GM19438 (cell line): ENCODE measurements around the gene MATCAP1.

Experiments
- ATAC-seq: cut with Tn5 transposase; IDR thresholded peaks from one replicate; pipeline ENCODE4 v1.9.1; 2021; ENCODE audit warnings: low read depth; ENCODE audit not compliant: unreplicated experiment

MATCAP1 gene

GRCh38 chr16:67191995-67192681 is 8.4 kb upstream of the MATCAP1 start, which contains the start of gene E2F4:
Gene E2F4 (plus strand): TSS chr16:67192155. CDS start chr16:67192228, 73 bp downstream.
- peak; percentile 84 for ATAC-seq

- ATAC-seq: no peak
Measured at GRCh38 chr16:67191411-67191994, 7.7 kb upstream of the MATCAP1 start.

GRCh38 chr16:67190448-67191399 is 7.0 kb upstream of the MATCAP1 start:
- no peak for ATAC-seq

GRCh38 chr16:67190041-67190440 is 6.3 kb upstream of the MATCAP1 start, which contains the start of gene EXOC3L1:
Gene EXOC3L1 (minus strand): TSS chr16:67190136. CDS start chr16:67189676, 460 bp downstream.
- ATAC-seq: no peak

- ATAC-seq: no peak
Measured at GRCh38 chr16:67188798-67189197, 5.0 kb upstream of the MATCAP1 start.

- ATAC-seq: no peak
Measured at GRCh38 chr16:67188323-67188722, 4.6 kb upstream of the MATCAP1 start.

- ATAC-seq: no peak
Measured at GRCh38 chr16:67187175-67187890, 3.6 kb upstream of the MATCAP1 start.

GRCh38 chr16:67186550-67186950 is 2.8 kb upstream of the MATCAP1 start:
- ATAC-seq: no peak

- no peak for ATAC-seq
Measured at GRCh38 chr16:67185651-67186134, 1.9 kb upstream of the MATCAP1 start.

- ATAC-seq: no peak
Measured at GRCh38 chr16:67184995-67185650, 1.4 kb upstream of the MATCAP1 start.

GRCh38 chr16:67184453-67184994 is 761 bp upstream of the MATCAP1 start:
- peak; percentile 3 for ATAC-seq

- ATAC-seq: no peak
Measured at GRCh38 chr16:67183284-67183626, 508 bp downstream of the MATCAP1 start.

GRCh38 chr16:67182288-67182687 is 1.5 kb downstream of the MATCAP1 start:
- ATAC-seq: no peak

- no peak for ATAC-seq
Measured at GRCh38 chr16:67181346-67181745, 2.4 kb downstream of the MATCAP1 start.

- no peak for ATAC-seq
Measured at GRCh38 chr16:67180166-67180565, 3.6 kb downstream of the MATCAP1 start.

GRCh38 chr16:67179421-67180080 is 4.2 kb downstream of the MATCAP1 start:
- ATAC-seq: no peak

GRCh38 chr16:67177743-67178699 is 5.7 kb downstream of the MATCAP1 start:
- no peak for ATAC-seq

- no peak for ATAC-seq
Measured at GRCh38 chr16:67176662-67177061, 7.1 kb downstream of the MATCAP1 start.
